Esophagus squamous epithelium (tissue), 5 donors: Measurements from ENCODE around the gene BBLN. TPM values are rescaled to one million over a fixed set of nuclear protein-coding genes. Genes with fewer than 3 reads are reported as not detected.
A peak's percentile ranks its signal among the peaks of the same experiment; 100 is the strongest.

ENCODE experiments used
- DNase-seq: peaks from one replicate; lab custom pipeline; 2025; lab: John Stamatoyannopoulos, UW
- H3K27ac ChIP-seq, 4 donors: fragments of 200-600 bp; sonication (generic); one replicate each; pipeline ENCODE4 v1.5.1; 2016 to 2019; ENCODE audit warnings: mild to moderate bottlenecking in 1 of 4
- H3K27me3 ChIP-seq, 4 donors: fragments of 200-600 bp; sonication (generic); 1 replicate in 3 of 4; 2 replicates in 1 of 4; pipeline versions ENCODE4 v1.5.1 to v1.6.0; 2017 to 2021; ENCODE audit warnings: antibody characterized with exemption in 1 of 4
- H3K36me3 ChIP-seq, 3 donors: fragments of 200-600 bp; sonication (generic); one replicate each; pipeline ENCODE4 v1.5.1; 2016 to 2019
- H3K4me1 ChIP-seq, 3 donors: fragments of 200-600 bp; sonication (generic); one replicate each; pipeline ENCODE4 v1.5.1; 2017 to 2019
- H3K4me3 ChIP-seq, 4 donors: fragments of 200-600 bp; sonication (generic); 1 replicate in 3 of 4; 2 replicates in 1 of 4; pipeline ENCODE4 v1.5.1; 2016 to 2019; ENCODE audit warnings: mild to moderate bottlenecking in 2 of 4, moderate library complexity in 1 of 4
- H3K9me3 ChIP-seq, 3 donors: fragments of 200-600 bp; sonication (generic); one replicate each; pipeline ENCODE4 v1.5.1; 2016 to 2019
- POLR2A ChIP-seq, 4 donors: fragments of 450-650 bp; IDR thresholded peaks; one replicate each; pipeline ENCODE4 v1.6.1; 2017; ENCODE audit warnings: antibody characterized with exemption in 4 of 4, mild to moderate bottlenecking in 4 of 4, moderate library complexity in 3 of 4
- WGBS, 2 donors: methylation state at CpG; one replicate each; pipeline ENCODE4 v1.1.5; 2018; 5-methylcytosine and 5-hydroxymethylcytosine counted together
- intact Hi-C: fragments of 100-400 bp; cut with DNase I; formaldehyde crosslinking; loops from one replicate; pipeline ENCODE4 v1.15.0; 2022
- total RNA-seq, 4 donors: library from RNA; depleted of rRNA; stranded (reverse); fragments of >200 nt; gene quantifications; one replicate each; pipeline ENCODE4 v1.1.0, GENCODE V29; 2016
- TF ChIP-seq, protein P1 (sequence below), 6 experiments: fragments of 450-650 bp in 4 of 6; fragments of 200-600 bp in 2 of 6; sonication (generic) in 2 of 6; IDR thresholded peaks; one replicate each; pipeline ENCODE4 v1.5.1; 2016 to 2019; ENCODE audit warnings: antibody characterized with exemption in 6 of 6, mild to moderate bottlenecking in 4 of 6, moderate library complexity in 4 of 6
- donor health status: DM: yes; HTN: yes; CAD: no.

The BBLN gene
- total RNA-seq, 4 donors from 2014 or later, result 124 to 214 (median 162) TPM

DNA sequence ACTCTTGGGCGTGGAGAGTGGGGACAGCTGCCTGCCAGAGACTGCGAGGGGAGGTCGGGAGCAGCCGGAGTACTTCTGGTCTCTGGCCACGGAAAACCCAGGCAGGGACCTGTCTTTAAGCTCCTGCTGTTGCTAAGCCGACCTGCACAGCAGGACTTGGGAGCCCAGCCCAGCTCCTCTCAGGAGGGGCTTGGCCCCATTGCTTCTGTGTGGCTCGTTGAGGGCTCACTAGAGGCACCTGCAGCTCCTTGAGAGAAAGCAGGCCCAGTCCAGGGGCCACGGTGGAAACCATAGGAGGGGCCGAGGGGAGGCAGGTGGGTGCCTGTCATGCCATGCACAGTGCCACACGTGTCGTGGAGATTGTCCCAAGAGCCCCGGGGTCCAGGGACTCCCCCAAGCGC lies 14.1 kb upstream of the BBLN start:
- DNase-seq, result no peak
- TF ChIP-seq POLR2A (IDR thresholded peaks at IDR 0.05), result no peak
- TF ChIP-seq, protein P1, sequence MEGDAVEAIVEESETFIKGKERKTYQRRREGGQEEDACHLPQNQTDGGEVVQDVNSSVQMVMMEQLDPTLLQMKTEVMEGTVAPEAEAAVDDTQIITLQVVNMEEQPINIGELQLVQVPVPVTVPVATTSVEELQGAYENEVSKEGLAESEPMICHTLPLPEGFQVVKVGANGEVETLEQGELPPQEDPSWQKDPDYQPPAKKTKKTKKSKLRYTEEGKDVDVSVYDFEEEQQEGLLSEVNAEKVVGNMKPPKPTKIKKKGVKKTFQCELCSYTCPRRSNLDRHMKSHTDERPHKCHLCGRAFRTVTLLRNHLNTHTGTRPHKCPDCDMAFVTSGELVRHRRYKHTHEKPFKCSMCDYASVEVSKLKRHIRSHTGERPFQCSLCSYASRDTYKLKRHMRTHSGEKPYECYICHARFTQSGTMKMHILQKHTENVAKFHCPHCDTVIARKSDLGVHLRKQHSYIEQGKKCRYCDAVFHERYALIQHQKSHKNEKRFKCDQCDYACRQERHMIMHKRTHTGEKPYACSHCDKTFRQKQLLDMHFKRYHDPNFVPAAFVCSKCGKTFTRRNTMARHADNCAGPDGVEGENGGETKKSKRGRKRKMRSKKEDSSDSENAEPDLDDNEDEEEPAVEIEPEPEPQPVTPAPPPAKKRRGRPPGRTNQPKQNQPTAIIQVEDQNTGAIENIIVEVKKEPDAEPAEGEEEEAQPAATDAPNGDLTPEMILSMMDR (IDR thresholded peaks at IDR 0.05), result no peak
- intact Hi-C loops, result no loop called here
- Histone ChIP-seq H3K36me3 (no peaks in the 10 kb centered on the region), H3K9me3 (no peaks in the 10 kb centered on the region), H3K27me3 (no peaks in the 10 kb centered on the region), H3K4me3 (no peak overlapping the region), H3K27ac (peak overlapping the region; percentile 78 to 87 (median 82)), H3K4me1 (peaks cover 42 to 78% (median 44%) of the 10 kb centered on the region in 3 donors)
- 23 to 75% methylated on average over 4 of the region's 13 CpGs for WGBS, 2 donors

DNA sequence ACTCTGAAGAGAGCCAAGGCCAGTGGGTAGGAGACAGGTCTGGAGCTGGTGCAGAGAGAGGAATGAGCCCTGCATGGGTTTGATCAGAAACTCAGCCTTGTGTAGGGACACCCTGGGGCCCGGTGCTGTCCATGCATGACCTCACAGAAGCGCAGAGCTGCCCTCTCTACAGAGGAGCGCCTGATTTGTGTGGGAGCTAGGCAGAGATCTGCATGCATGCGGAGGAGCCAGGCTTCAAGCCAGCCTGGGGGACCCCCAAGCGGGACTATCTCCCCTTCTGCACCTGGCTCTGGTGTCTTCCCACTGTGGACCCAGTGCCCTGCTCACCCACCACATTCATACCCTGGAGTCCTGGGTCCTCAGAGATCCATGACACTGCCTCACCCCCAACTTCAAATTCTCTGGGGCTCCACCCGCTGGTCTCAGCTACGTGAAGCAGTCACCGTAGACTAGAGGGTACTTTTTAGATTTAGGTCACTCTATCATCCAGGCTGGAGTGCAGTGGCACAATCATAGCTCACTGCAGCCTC lies 13.4 kb upstream of the BBLN start:
- peak overlapping the region; percentile 78 to 87 (median 82) for H3K27ac ChIP-seq
- intact Hi-C loops, result no loop called here
- no peaks in the 10 kb centered on the region for H3K27me3 ChIP-seq
- no peak overlapping the region for H3K4me3 ChIP-seq
- peaks cover 42 to 80% (median 44%) of the 10 kb centered on the region in 3 donors for H3K4me1 ChIP-seq
- no peaks in the 10 kb centered on the region for H3K9me3 ChIP-seq
- DNase-seq, result no peak
- H3K36me3 ChIP-seq, result no peaks in the 10 kb centered on the region
- WGBS, 2 donors, result 83 to 95% methylated on average over 6 of the region's 8 CpGs
- no peak for TF ChIP-seq POLR2A (IDR thresholded peaks at IDR 0.05)
- TF ChIP-seq, protein P1 (IDR thresholded peaks at IDR 0.05), result no peak

DNA sequence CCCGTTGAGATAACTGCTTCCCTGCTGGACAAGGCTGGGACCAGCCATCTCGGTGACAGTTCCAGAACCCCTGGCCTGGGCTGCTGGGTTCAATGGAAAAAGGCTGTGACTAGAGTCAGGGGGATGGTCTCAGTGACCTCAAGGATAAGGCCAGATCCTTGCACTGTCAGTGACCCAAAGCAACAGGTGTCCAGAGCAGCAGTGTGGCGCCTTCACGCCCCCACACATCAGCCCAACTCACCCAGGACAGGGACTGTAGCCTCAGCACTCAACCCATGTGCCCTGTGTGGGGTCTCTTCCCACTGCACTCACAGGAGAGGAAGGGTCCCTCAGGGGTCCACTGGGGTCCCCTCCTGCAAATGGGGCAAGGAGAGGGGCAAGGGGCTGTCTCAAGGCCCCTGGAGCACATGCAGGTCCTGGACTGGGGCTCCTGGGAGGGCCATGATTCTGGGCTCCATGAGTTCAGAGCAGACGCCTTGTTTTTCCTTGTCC lies 11.5 kb upstream of the BBLN start:
- H3K4me3 ChIP-seq, result no peak overlapping the region
- no peak for TF ChIP-seq POLR2A (IDR thresholded peaks at IDR 0.05)
- TF ChIP-seq, protein P1 (IDR thresholded peaks at IDR 0.05), result no peak
- peaks cover 40 to 76% (median 43%) of the 10 kb centered on the region in 3 donors for H3K4me1 ChIP-seq
- H3K9me3 ChIP-seq, result no peaks in the 10 kb centered on the region
- no peaks in the 10 kb centered on the region for H3K27me3 ChIP-seq
- intact Hi-C loops, result no loop called here
- no peak for DNase-seq
- H3K36me3 ChIP-seq, result no peaks in the 10 kb centered on the region
- WGBS, 2 donors, result 60 to 100% methylated on average over 1 to 2 of the region's 5 CpGs
- peak overlapping the region; percentile 69 to 84 (median 74) for H3K27ac ChIP-seq

DNA sequence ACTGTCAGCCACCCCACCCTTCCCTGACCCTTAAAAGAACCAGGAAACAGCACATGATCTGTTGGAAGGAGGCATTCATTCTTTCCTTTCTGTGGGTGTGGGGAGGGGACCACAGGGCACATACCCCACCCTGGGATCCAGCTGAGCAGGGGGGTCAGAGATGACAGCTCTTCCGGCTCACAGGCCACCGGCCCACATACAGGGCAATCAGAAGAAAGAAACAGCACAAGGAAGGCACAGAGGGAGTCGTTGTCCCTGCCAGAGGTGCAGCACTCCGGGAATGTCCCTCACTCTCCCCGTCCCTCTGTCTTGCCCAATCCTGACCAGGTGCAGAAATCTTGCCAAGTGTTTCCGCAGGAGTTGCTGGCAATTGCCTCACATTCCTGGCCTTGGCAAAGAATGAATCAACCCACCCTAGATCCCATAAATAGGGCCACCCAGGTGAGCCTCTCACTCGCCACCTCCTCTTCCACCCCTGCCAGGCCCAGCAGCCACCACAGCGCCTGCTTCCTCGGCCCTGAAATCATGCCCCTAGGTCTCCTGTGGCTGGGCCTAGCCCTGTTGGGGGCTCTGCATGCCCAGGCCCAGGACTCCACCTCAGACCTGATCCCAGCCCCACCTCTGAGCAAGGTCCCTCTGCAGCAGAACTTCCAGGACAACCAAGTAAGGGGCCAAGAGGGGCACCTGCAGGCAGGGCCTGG lies 10.9 kb upstream of the BBLN start, which contains the start of gene LCN2:
Gene LCN2 (plus strand): TSS at position 453 of the 701 bp plus-strand sequence. CDS start 73 bp downstream, at position 526.
- peaks cover 37 to 70% (median 40%) of the 10 kb centered on the region in 3 donors for H3K4me1 ChIP-seq
- H3K9me3 ChIP-seq, result no peaks in the 10 kb centered on the region
- H3K27me3 ChIP-seq, result no peaks in the 10 kb centered on the region
- no peak for DNase-seq
- intact Hi-C loops, result no loop called here
- no peaks in the 10 kb centered on the region for H3K36me3 ChIP-seq
- TF ChIP-seq POLR2A (IDR thresholded peaks at IDR 0.05), result peak in 1 of 4 donors; percentile 34
- TF ChIP-seq, protein P1 (IDR thresholded peaks at IDR 0.05), result no peak
- H3K27ac ChIP-seq, result peak within 1 kb of the TSS; percentile 69 to 84 (median 74)
- H3K4me3 ChIP-seq, result peak within 1 kb of the TSS; percentile 5 to 38 (median 22)
- 12 to 53% methylated on average over 7 to 9 of the region's 9 CpGs for WGBS, 2 donors
